HEK293 (cell line): ENCODE data around the gene EVC2.

ENCODE experiments used
- CTCF ChIA-PET: fragments of 350-600 bp; formaldehyde crosslinking; extraction: SDS; loops from one replicate; lab custom pipeline; 2021; ENCODE audit warnings: antibody characterized with exemption; lab: Yijun Ruan, JAX
- POLR2A ChIA-PET: fragments of 300-600 bp; formaldehyde crosslinking; extraction: SDS; loops from one replicate; lab custom pipeline; 2020; ENCODE audit warnings: antibody characterized with exemption, inconsistent platforms; lab: Yijun Ruan, JAX
- H3K27ac ChIP-seq: fragments of 200-500 bp; sonication (Bioruptor generic); 2 replicates; pipeline ENCODE4 v1.5.1; 2014; ENCODE audit warnings: low read depth, low read length, control low read depth, inconsistent platforms; ENCODE audit errors: extremely low read depth
- H3K36me3 ChIP-seq, 2 experiments: fragments of 200-500 bp in 1 of 2; sonication (Bioruptor generic) in 1 of 2; 1 replicate in 1 of 2; 2 replicates in 1 of 2; pipeline ENCODE4 v1.5.1; 2014 to 2017; ENCODE audit warnings: inconsistent platforms in 2 of 2, low read length in 2 of 2; ENCODE audit not compliant: control insufficient read depth in 2 of 2, insufficient read depth in 1 of 2
- H3K4me1 ChIP-seq: fragments of 200-500 bp; sonication (Bioruptor generic); 2 replicates; pipeline ENCODE4 v1.5.1; 2014; ENCODE audit warnings: mild to moderate bottlenecking, low read length, inconsistent platforms; ENCODE audit not compliant: control insufficient read depth, insufficient read depth
- H3K4me3 ChIP-seq: 2 replicates; pipeline ENCODE4 v1.5.1; 2011; ENCODE audit warnings: low read depth, mild to moderate bottlenecking, control low read depth, low read length, moderate library complexity
- H3K9me3 ChIP-seq: fragments of 200-500 bp; sonication (Bioruptor generic); 2 replicates; pipeline ENCODE4 v1.5.1; 2014; ENCODE audit warnings: low read depth, low read length, inconsistent platforms; ENCODE audit not compliant: control insufficient read depth, insufficient read depth
- KLF8 ChIP-seq: fragments of 450-650 bp; formaldehyde crosslinking; IDR thresholded peaks from 2 replicates; pipeline ENCODE4 v1.5.1; 2016; ENCODE audit warnings: missing biosample characterization, missing genetic modification characterization
- REST ChIP-seq: fragments of 450-650 bp; formaldehyde crosslinking; IDR thresholded peaks from 2 replicates; pipeline ENCODE4 v1.5.1; 2016; ENCODE audit warnings: missing biosample characterization, missing genetic modification characterization
- SCRT1 ChIP-seq: fragments of 450-650 bp; formaldehyde crosslinking; IDR thresholded peaks from 2 replicates; pipeline ENCODE4 v1.5.1; 2016; ENCODE audit warnings: missing biosample characterization, missing genetic modification characterization, borderline replicate concordance
- ZNF114 ChIP-seq: fragments of 450-650 bp; formaldehyde crosslinking; IDR thresholded peaks from 2 replicates; pipeline ENCODE4 v1.5.0; 2017; ENCODE audit warnings: missing biosample characterization, missing genetic modification characterization
- ZNF138 ChIP-seq: fragments of 450-650 bp; formaldehyde crosslinking; IDR thresholded peaks from 2 replicates; pipeline ENCODE4 v1.5.1; 2016; ENCODE audit warnings: missing biosample characterization, missing genetic modification characterization, borderline replicate concordance
- ZNF266 ChIP-seq: fragments of 450-650 bp; formaldehyde crosslinking; IDR thresholded peaks from 2 replicates; pipeline ENCODE4 v1.5.1; 2016; ENCODE audit warnings: missing biosample characterization, missing genetic modification characterization, low read depth
- ZNF292 ChIP-seq: fragments of 450-650 bp; formaldehyde crosslinking; IDR thresholded peaks from 2 replicates; pipeline ENCODE4 v1.5.1; 2016; ENCODE audit warnings: low read depth, missing biosample characterization, missing genetic modification characterization, borderline replicate concordance
- ZNF341 ChIP-seq: fragments of 450-650 bp; formaldehyde crosslinking; IDR thresholded peaks from 2 replicates; pipeline ENCODE4; 2016; ENCODE audit warnings: low read depth, missing biosample characterization, missing genetic modification characterization
- ZNF426 ChIP-seq: fragments of 450-650 bp; formaldehyde crosslinking; IDR thresholded peaks from 2 replicates; pipeline ENCODE4 v1.5.1; 2017; ENCODE audit warnings: missing biosample characterization, missing genetic modification characterization, mild to moderate bottlenecking, inconsistent platforms, moderate library complexity
- ZNF510 ChIP-seq: fragments of 450-650 bp; formaldehyde crosslinking; IDR thresholded peaks from 2 replicates; pipeline ENCODE4 v1.5.1; 2018; ENCODE audit warnings: mild to moderate bottlenecking, missing genetic modification characterization, missing biosample characterization; ENCODE audit not compliant: insufficient replicate concordance
- ZNF514 ChIP-seq: fragments of 450-650 bp; formaldehyde crosslinking; IDR thresholded peaks from 2 replicates; pipeline ENCODE4 v1.5.1; 2016; ENCODE audit warnings: missing biosample characterization, missing genetic modification characterization
- ZNF544 ChIP-seq: fragments of 450-650 bp; formaldehyde crosslinking; IDR thresholded peaks from 2 replicates; pipeline ENCODE4 v1.5.0; 2017; ENCODE audit warnings: missing biosample characterization, missing genetic modification characterization
- ZNF555 ChIP-seq: fragments of 450-650 bp; formaldehyde crosslinking; conservative IDR thresholded peaks from 2 replicates; pipeline ENCODE4 v1.5.1; 2017; ENCODE audit warnings: missing biosample characterization, mild to moderate bottlenecking, missing genetic modification characterization, inconsistent platforms
- ZNF645 ChIP-seq: fragments of 450-650 bp; formaldehyde crosslinking; IDR thresholded peaks from 2 replicates; pipeline ENCODE4; 2016; ENCODE audit warnings: missing biosample characterization, missing genetic modification characterization
- ZNF747 ChIP-seq: fragments of 450-650 bp; formaldehyde crosslinking; IDR thresholded peaks from 2 replicates; pipeline ENCODE4 v1.5.1; 2016; ENCODE audit warnings: missing biosample characterization, missing genetic modification characterization
- ZNF76 ChIP-seq: fragments of 450-650 bp; formaldehyde crosslinking; IDR thresholded peaks from 2 replicates; pipeline ENCODE4; 2016; ENCODE audit warnings: low read depth, missing biosample characterization, missing genetic modification characterization, borderline replicate concordance
- ZNF776 ChIP-seq: fragments of 450-650 bp; formaldehyde crosslinking; IDR thresholded peaks from 2 replicates; pipeline ENCODE4 v1.5.0; 2017; ENCODE audit warnings: missing biosample characterization, missing genetic modification characterization, borderline replicate concordance
- ZSCAN30 ChIP-seq: fragments of 450-650 bp; IDR thresholded peaks from 2 replicates; pipeline ENCODE4 v1.5.1; 2018; ENCODE audit warnings: missing biosample characterization, mild to moderate bottlenecking, missing genetic modification characterization, moderate library complexity
- TF ChIP-seq, protein P1 (sequence below): fragments of 450-650 bp; formaldehyde crosslinking; IDR thresholded peaks from 2 replicates; pipeline ENCODE4 v1.5.1; 2016; ENCODE audit warnings: missing biosample characterization, missing genetic modification characterization
- TF ChIP-seq, protein P2 (sequence below): sonication (generic); formaldehyde crosslinking; IDR thresholded peaks from 2 replicates; pipeline ENCODE4 v1.8.1; 2022; ENCODE audit warnings: mild to moderate bottlenecking, moderate library complexity, missing genetic modification reagents
- TF ChIP-seq, protein P3 (sequence below): fragments of 450-650 bp; formaldehyde crosslinking; IDR thresholded peaks from 2 replicates; pipeline ENCODE4 v1.5.1; 2017; ENCODE audit warnings: missing biosample characterization, missing genetic modification characterization
- TF ChIP-seq, protein P4 (sequence below): fragments of 450-650 bp; formaldehyde crosslinking; IDR thresholded peaks from 2 replicates; pipeline ENCODE4 v1.5.1; 2016; ENCODE audit warnings: missing biosample characterization, missing genetic modification characterization

The EVC2 gene

GRCh38 chr4:5719350-5720055, 11.1 kb upstream of the EVC2 start:
- H3K27ac ChIP-seq = no peak overlapping the region
- POLR2A ChIA-PET = no interaction called here
- TF ChIP-seq KLF8 (tag by site-specific recombination) (no peak), ZNF138 (no peak), REST (no peak), ZNF114 (no peak), ZNF645 (tag by site-specific recombination) (no peak), SCRT1 (no peak), ZNF76 (tag by site-specific recombination) (no peak), ZNF514 (no peak), ZNF510 (tag by site-specific recombination) (no peak), ZNF747 (tag by site-specific recombination) (no peak), ZNF544 (no peak)
- TF ChIP-seq, protein P1, sequence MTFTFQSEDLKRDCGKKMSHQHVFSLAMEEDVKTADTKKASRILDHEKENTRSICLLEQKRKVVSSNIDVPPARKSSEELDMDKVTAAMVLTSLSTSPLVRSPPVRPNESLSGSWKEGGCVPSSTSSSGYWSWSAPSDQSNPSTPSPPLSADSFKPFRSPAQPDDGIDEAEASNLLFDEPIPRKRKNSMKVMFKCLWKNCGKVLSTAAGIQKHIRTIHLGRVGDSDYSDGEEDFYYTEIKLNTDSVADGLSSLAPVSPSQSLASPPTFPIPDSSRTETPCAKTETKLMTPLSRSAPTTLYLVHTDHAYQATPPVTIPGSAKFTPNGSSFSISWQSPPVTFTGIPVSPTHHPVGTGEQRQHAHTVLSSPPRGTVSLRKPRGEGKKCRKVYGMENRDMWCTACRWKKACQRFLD (tag by site-specific recombination) = no peak
- TF ChIP-seq, all 188 proteins: peak for 0
- no peaks in the 10 kb centered on the region for H3K9me3 ChIP-seq
- no peak overlapping the region for H3K4me3 ChIP-seq
- CTCF ChIA-PET = no interaction called here
- H3K36me3 ChIP-seq = peaks cover 0 to 53% of the 10 kb centered on the region in 2 experiments; a peak in 2 of 3 replicates
- H3K4me1 ChIP-seq = no peaks in the 10 kb centered on the region

DNA sequence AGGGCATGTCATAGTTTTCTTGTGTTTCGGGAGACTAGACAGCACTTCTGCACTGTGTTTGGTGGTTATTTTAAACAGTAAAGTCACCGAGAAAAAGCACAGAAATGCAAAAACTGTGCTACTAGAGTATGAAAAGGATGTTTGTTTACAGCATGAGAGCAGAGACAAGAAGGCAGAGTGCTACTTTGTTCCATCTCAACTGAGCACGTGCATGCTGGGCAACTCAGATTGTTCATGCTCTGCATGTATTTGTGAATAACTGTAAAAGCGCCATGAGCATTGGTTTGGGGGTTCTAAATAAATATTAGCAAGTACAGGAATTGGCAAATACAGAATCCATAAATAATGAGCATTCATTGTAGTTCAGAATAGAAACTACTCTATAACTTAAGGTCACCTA, 10.1 kb upstream of the EVC2 start:
- Histone ChIP-seq H3K4me3 (no peak overlapping the region), H3K4me1 (no peaks in the 10 kb centered on the region), H3K9me3 (no peaks in the 10 kb centered on the region), H3K27ac (no peak overlapping the region), H3K36me3 (peaks cover 0 to 43% of the 10 kb centered on the region in 2 experiments; a peak in 2 of 3 replicates)
- ChIA-PET CTCF (no interaction called here), POLR2A (no interaction called here)
- TF ChIP-seq ZNF266 (tag by site-specific recombination) (no peak), ZNF292 (tag by site-specific recombination) (no peak), ZNF341 (no peak), ZSCAN30 (no peak), ZNF426 (tag by site-specific recombination) (no peak), ZNF138 (no peak), ZNF514 (no peak), ZNF555 (tag by site-specific recombination) (no peak), ZNF776 (no peak)
- TF ChIP-seq, protein P2, sequence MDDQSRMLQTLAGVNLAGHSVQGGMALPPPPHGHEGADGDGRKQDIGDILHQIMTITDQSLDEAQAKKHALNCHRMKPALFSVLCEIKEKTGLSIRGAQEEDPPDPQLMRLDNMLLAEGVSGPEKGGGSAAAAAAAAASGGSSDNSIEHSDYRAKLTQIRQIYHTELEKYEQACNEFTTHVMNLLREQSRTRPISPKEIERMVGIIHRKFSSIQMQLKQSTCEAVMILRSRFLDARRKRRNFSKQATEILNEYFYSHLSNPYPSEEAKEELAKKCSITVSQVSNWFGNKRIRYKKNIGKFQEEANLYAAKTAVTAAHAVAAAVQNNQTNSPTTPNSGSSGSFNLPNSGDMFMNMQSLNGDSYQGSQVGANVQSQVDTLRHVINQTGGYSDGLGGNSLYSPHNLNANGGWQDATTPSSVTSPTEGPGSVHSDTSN (CRISPR knock-in tag) = no peak
- TF ChIP-seq, protein P3, sequence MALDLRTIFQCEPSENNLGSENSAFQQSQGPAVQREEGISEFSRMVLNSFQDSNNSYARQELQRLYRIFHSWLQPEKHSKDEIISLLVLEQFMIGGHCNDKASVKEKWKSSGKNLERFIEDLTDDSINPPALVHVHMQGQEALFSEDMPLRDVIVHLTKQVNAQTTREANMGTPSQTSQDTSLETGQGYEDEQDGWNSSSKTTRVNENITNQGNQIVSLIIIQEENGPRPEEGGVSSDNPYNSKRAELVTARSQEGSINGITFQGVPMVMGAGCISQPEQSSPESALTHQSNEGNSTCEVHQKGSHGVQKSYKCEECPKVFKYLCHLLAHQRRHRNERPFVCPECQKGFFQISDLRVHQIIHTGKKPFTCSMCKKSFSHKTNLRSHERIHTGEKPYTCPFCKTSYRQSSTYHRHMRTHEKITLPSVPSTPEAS (tag by site-specific recombination) = no peak
- TF ChIP-seq, protein P4, sequence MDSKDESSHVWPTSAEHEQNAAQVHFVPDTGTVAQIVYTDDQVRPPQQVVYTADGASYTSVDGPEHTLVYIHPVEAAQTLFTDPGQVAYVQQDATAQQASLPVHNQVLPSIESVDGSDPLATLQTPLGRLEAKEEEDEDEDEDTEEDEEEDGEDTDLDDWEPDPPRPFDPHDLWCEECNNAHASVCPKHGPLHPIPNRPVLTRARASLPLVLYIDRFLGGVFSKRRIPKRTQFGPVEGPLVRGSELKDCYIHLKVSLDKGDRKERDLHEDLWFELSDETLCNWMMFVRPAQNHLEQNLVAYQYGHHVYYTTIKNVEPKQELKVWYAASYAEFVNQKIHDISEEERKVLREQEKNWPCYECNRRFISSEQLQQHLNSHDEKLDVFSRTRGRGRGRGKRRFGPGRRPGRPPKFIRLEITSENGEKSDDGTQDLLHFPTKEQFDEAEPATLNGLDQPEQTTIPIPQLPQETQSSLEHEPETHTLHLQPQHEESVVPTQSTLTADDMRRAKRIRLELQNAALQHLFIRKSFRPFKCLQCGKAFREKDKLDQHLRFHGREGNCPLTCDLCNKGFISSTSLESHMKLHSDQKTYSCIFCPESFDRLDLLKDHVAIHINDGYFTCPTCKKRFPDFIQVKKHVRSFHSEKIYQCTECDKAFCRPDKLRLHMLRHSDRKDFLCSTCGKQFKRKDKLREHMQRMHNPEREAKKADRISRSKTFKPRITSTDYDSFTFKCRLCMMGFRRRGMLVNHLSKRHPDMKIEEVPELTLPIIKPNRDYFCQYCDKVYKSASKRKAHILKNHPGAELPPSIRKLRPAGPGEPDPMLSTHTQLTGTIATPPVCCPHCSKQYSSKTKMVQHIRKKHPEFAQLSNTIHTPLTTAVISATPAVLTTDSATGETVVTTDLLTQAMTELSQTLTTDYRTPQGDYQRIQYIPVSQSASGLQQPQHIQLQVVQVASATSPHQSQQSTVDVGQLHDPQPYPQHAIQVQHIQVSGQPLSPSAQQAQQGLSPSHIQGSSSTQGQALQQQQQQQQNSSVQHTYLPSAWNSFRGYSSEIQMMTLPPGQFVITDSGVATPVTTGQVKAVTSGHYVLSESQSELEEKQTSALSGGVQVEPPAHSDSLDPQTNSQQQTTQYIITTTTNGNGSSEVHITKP (tag by site-specific recombination) = no peak
